Osteoblast (primary cell): ENCODE data around the gene TLE3. TPM values are rescaled to one million over a fixed set of nuclear protein-coding genes. Genes with fewer than 3 reads are reported as not detected.

Experiments
- DNase-seq: peaks from one replicate; pipeline ENCODE4 v3.0.0; 2011; ENCODE audit warnings: low spot score, mixed read lengths; ENCODE audit not compliant: insufficient read length; ENCODE audit errors: missing footprints
- H2AFZ ChIP-seq: 2 replicates; pipeline ENCODE4 v1.6.0; 2011; ENCODE audit warnings: mild to moderate bottlenecking, low read length
- H3K27ac ChIP-seq: 2 replicates; pipeline ENCODE4 v1.5.1; 2011; ENCODE audit warnings: mild to moderate bottlenecking, low read depth, low read length, moderate library complexity
- H3K27me3 ChIP-seq: 2 replicates; pipeline ENCODE4 v1.6.0; 2012; ENCODE audit warnings: mild to moderate bottlenecking, control low read depth, inconsistent platforms, low read length, moderate library complexity; ENCODE audit not compliant: insufficient read depth
- H3K36me3 ChIP-seq: 2 replicates; pipeline ENCODE4 v1.5.1; 2011; ENCODE audit warnings: mild to moderate bottlenecking, low read length, control low read depth, moderate library complexity; ENCODE audit not compliant: insufficient read depth
- H3K4me1 ChIP-seq: 2 replicates; pipeline ENCODE4 v1.5.1; 2011; ENCODE audit warnings: mild to moderate bottlenecking, low read length, control low read depth, moderate library complexity; ENCODE audit not compliant: insufficient read depth
- H3K4me2 ChIP-seq: 2 replicates; pipeline ENCODE4 v1.6.0; 2011; ENCODE audit warnings: mild to moderate bottlenecking, low read length; ENCODE audit not compliant: insufficient read depth
- H3K4me3 ChIP-seq: fragments of 200-600 bp; sonication (generic); 3 replicates; pipeline ENCODE4 v1.5.1; 2012; ENCODE audit warnings: mild to moderate bottlenecking, low read length, inconsistent platforms; ENCODE audit not compliant: insufficient read depth
- H3K79me2 ChIP-seq: 2 replicates; pipeline ENCODE4 v1.6.0; 2012; ENCODE audit warnings: mild to moderate bottlenecking, low read length, control low read depth, inconsistent platforms; ENCODE audit not compliant: insufficient read depth
- H3K9me3 ChIP-seq: 2 replicates; pipeline ENCODE4 v1.5.1; 2011; ENCODE audit warnings: low read depth, low read length, control low read depth
- H4K20me1 ChIP-seq: 2 replicates; pipeline ENCODE4 v1.6.0; 2012; ENCODE audit warnings: mild to moderate bottlenecking, low read length, control low read depth; ENCODE audit not compliant: insufficient read depth
- CTCF ChIP-seq: IDR thresholded peaks from 2 replicates; pipeline ENCODE4 v1.5.1; 2011; ENCODE audit warnings: mild to moderate bottlenecking, low read depth, low read length, moderate library complexity; ENCODE audit errors: extremely low read depth
- total RNA-seq: library from RNA; depleted of rRNA; stranded (reverse); fragments of >200 nt; gene quantifications from 2 replicates; pipeline ENCODE4 v1.2.3, GENCODE V29; 2012

The TLE3 gene
- total RNA-seq, 1 donor, result 29.7 TPM

- Histone ChIP-seq H3K4me3 (peak overlapping the region; percentile 97), H3K4me1 (peaks cover 62% of the 10 kb centered on the region), H3K4me2 (peak overlapping the region; percentile 86), H3K36me3 (peaks cover 23% of the 10 kb centered on the region), H2AFZ (peak overlapping the region; percentile 76), H3K27ac (peak overlapping the region; percentile 91), H3K79me2 (peaks cover 61% of the 10 kb centered on the region), H4K20me1 (peaks cover 41% of the 10 kb centered on the region), H3K27me3 (no peaks in the 10 kb centered on the region), H3K9me3 (no peaks in the 10 kb centered on the region)
- no peak for TF ChIP-seq CTCF
- DNase-seq, result peak; percentile 96
These were observed 1.3 kb downstream of the TLE3 start for GRCh38 chr15:70096215-70097062.

DNA sequence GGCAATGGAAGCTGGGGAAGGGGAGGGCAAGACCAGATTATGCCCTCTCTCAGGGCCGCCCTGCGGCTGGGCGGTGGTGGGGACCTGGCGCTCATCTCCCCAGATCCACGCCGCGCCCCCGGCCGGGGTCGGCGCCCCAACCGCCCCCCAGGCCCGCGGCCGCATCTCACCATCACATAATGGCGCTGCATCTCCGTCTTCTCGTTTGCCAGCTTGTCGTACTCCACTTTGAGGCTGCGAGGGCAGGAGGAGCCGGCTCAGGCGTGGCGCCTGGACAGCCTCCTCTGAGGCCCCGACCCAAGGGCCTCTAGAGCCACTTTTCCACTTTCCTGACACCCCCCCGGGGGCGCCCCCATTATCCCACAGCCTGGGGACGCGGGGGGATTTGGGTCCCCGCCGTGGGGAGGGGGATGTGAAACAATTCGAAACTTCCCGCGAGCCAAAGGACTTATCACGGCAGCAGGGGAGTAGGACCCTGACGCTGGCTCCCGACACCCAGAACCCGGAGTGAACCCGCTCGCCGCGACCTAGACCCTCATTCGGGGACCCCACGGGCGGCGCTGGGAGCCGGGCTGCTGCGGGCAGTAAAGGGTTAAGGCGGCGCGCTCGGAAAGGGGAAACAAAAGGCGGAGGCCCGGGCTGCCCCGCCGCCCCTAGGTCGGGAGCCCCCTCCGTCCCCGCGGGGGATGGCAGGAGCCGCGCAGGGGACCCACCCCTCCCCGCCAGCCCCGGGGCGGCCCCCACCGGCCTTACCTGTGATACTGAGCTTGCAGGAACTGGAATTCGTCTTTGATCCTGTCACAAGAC lies 2.1 kb downstream of the TLE3 start:
- Histone ChIP-seq H4K20me1 (peaks cover 50% of the 10 kb centered on the region), H3K4me3 (peak overlapping the region; percentile 97), H3K9me3 (no peaks in the 10 kb centered on the region), H3K4me2 (peak overlapping the region; percentile 86), H3K4me1 (peaks cover 54% of the 10 kb centered on the region), H2AFZ (peak overlapping the region; percentile 47), H3K27me3 (no peaks in the 10 kb centered on the region), H3K79me2 (peaks cover 70% of the 10 kb centered on the region), H3K36me3 (peaks cover 32% of the 10 kb centered on the region), H3K27ac (peak overlapping the region; percentile 64)
- TF ChIP-seq CTCF, result no peak
- peak; percentile 90 for DNase-seq

- Histone ChIP-seq H3K9me3 (no peaks in the 10 kb centered on the region), H3K36me3 (peaks cover 38% of the 10 kb centered on the region), H3K79me2 (peaks cover 78% of the 10 kb centered on the region), H4K20me1 (peaks cover 57% of the 10 kb centered on the region), H3K27me3 (no peaks in the 10 kb centered on the region), H3K27ac (peak overlapping the region; percentile 48), H2AFZ (peak overlapping the region; percentile 47), H3K4me2 (peak overlapping the region; percentile 86), H3K4me1 (peaks cover 47% of the 10 kb centered on the region), H3K4me3 (peak overlapping the region; percentile 97)
- TF ChIP-seq CTCF, result no peak
- DNase-seq, result peak; percentile 84
These were observed 2.9 kb downstream of the TLE3 start for GRCh38 chr15:70094690-70095311.
